HL-60 (cell line): Measurements from ENCODE around the gene CAMTA1.

ENCODE experiments used
- DNase-seq, 2 experiments: peaks; one replicate each; pipeline ENCODE4 v3.0.0-alpha.2; 2010 to 2020; ENCODE audit warnings: low read depth in 1 of 2, low spot score in 1 of 2
- H3K27ac ChIP-seq: fragments of 250-450 bp; sonication (Bioruptor Pico); replicated peaks from 2 replicates; pipeline ENCODE4 v1.5.1; 2020; ENCODE audit warnings: mild to moderate bottlenecking, moderate library complexity
- H3K27me3 ChIP-seq: fragments of 250-450 bp; sonication (Bioruptor Pico); 2 replicates; pipeline ENCODE4 v1.5.1; 2021; ENCODE audit warnings: mild to moderate bottlenecking, moderate library complexity; ENCODE audit not compliant: insufficient read depth, poor library complexity, severe bottlenecking
- H3K4me3 ChIP-seq: replicated peaks from 2 replicates; pipeline ENCODE4 v1.5.1; 2011; ENCODE audit warnings: mild to moderate bottlenecking, control low read depth, low read length; ENCODE audit not compliant: insufficient read depth
- CTCF ChIP-seq: IDR thresholded peaks from one replicate; pipeline ENCODE4 v1.5.1; 2011; ENCODE audit warnings: low read length, control low read depth, inconsistent platforms; ENCODE audit not compliant: insufficient read depth
- GABPA ChIP-seq: IDR thresholded peaks from 2 replicates; pipeline ENCODE4 v1.6.1; 2012; ENCODE audit warnings: low read depth
- POLR2AphosphoS5 ChIP-seq: IDR thresholded peaks from 2 replicates; pipeline ENCODE4 v1.6.1; 2012; ENCODE audit warnings: low read depth
- REST ChIP-seq: IDR thresholded peaks from 2 replicates; pipeline ENCODE4 v1.6.1; 2012; ENCODE audit warnings: low read depth; ENCODE audit not compliant: insufficient replicate concordance
- SPI1 ChIP-seq: IDR thresholded peaks from 2 replicates; pipeline ENCODE4 v1.6.1; 2012; ENCODE audit warnings: low read depth, mild to moderate bottlenecking, borderline replicate concordance

The CAMTA1 gene

GRCh38 chr1:7043719-7044535 is 258.7 kb downstream of the CAMTA1 start:
- H3K27ac ChIP-seq, result no peak overlapping the region
- peaks cover 2% of the 10 kb centered on the region for H3K27me3 ChIP-seq
- no peak for DNase-seq
- TF ChIP-seq CTCF, result no peak
- TF ChIP-seq GABPA, result no peak
- TF ChIP-seq REST, result no peak
- no peak for TF ChIP-seq POLR2AphosphoS5
- TF ChIP-seq SPI1, result no peak
- no peak overlapping the region for H3K4me3 ChIP-seq

- Histone ChIP-seq H3K4me3 (no peak overlapping the region), H3K27me3 (peaks cover 2% of the 10 kb centered on the region), H3K27ac (no peak overlapping the region)
- no peak for DNase-seq
- TF ChIP-seq REST, result no peak
- no peak for TF ChIP-seq GABPA
- TF ChIP-seq POLR2AphosphoS5, result no peak
- TF ChIP-seq SPI1, result no peak
- TF ChIP-seq CTCF, result no peak
These were observed 260.6 kb downstream of the CAMTA1 start for GRCh38 chr1:7045897-7046296.

GRCh38 chr1:7046314-7046713 is 261.1 kb downstream of the CAMTA1 start:
- peaks cover 2% of the 10 kb centered on the region for H3K27me3 ChIP-seq
- H3K4me3 ChIP-seq, result no peak overlapping the region
- no peak overlapping the region for H3K27ac ChIP-seq
- TF ChIP-seq POLR2AphosphoS5 (no peak), GABPA (no peak), REST (peak; percentile 89)
- DNase-seq, result no peak
